Uterus (tissue), 4 donors: Measurements from ENCODE around the gene SHROOM1. TPM values are rescaled to one million over a fixed set of nuclear protein-coding genes. Genes with fewer than 3 reads are reported as not detected.

Experiments used
- DNase-seq, 2 donors: peaks; one replicate each; pipeline ENCODE4 v3.0.0-alpha.2; 2019 to 2020
- H3K27ac ChIP-seq, 2 donors: fragments of 200-600 bp; sonication (generic); 1 replicate in 1 of 2; 2 replicates in 1 of 2; pipeline ENCODE4 v1.5.1; 2016 to 2018
- H3K27me3 ChIP-seq, 2 donors: fragments of 200-600 bp; sonication (generic); one replicate each; pipeline ENCODE4 v1.5.1; 2018 to 2019; ENCODE audit warnings: control low read depth in 1 of 2
- H3K36me3 ChIP-seq, 2 donors: fragments of 200-600 bp; sonication (generic); one replicate each; pipeline ENCODE4 v1.5.1; 2019; ENCODE audit warnings: control low read depth in 1 of 2
- H3K4me1 ChIP-seq, 2 donors: fragments of 200-600 bp; sonication (generic); one replicate each; pipeline ENCODE4 v1.5.1; 2018 to 2019; ENCODE audit warnings: control low read depth in 1 of 2
- H3K4me3 ChIP-seq, 2 donors: fragments of 200-600 bp; sonication (generic); 1 replicate in 1 of 2; 2 replicates in 1 of 2; pipeline ENCODE4 v1.5.1; 2018 to 2019; ENCODE audit warnings: mild to moderate bottlenecking in 1 of 2
- H3K9me3 ChIP-seq, 2 donors: fragments of 200-600 bp; sonication (generic); one replicate each; pipeline ENCODE4 v1.5.1; 2019; ENCODE audit warnings: control low read depth in 1 of 2
- POLR2A ChIP-seq, 2 donors: fragments of 450-650 bp; IDR thresholded peaks; one replicate each; pipeline ENCODE4 v1.6.1; 2016; ENCODE audit warnings: antibody characterized with exemption in 2 of 2, mild to moderate bottlenecking in 1 of 2, moderate library complexity in 1 of 2
- intact Hi-C: fragments of 100-400 bp; cut with DNase I; formaldehyde crosslinking; loops from one replicate; pipeline ENCODE4 v1.15.1; 2023; ENCODE audit warnings: low total_unique reads
- total RNA-seq, 4 donors: library from RNA; depleted of rRNA in 3 of 4; stranded (reverse); fragments of >200 nt in 3 of 4; gene quantifications; one replicate each; pipeline versions ENCODE4 v1.1.0 to v1.2.4, GENCODE V29; 2014 to 2023
- TF ChIP-seq, protein P1 (sequence below), 4 experiments: fragments of 200-600 bp in 2 of 4; fragments of 450-650 bp in 2 of 4; sonication (generic) in 2 of 4; IDR thresholded peaks; one replicate each; pipeline ENCODE4 v1.5.1; 2016 to 2019; ENCODE audit warnings: antibody characterized with exemption in 4 of 4, mild to moderate bottlenecking in 2 of 4, moderate library complexity in 1 of 4
- donor health status: DM: yes; HTN: yes; CAD: no.

Gene SHROOM1
- total RNA-seq, 4 donors from 2014 or later = 5.0 to 28.0 (median 12.3) TPM

DNA sequence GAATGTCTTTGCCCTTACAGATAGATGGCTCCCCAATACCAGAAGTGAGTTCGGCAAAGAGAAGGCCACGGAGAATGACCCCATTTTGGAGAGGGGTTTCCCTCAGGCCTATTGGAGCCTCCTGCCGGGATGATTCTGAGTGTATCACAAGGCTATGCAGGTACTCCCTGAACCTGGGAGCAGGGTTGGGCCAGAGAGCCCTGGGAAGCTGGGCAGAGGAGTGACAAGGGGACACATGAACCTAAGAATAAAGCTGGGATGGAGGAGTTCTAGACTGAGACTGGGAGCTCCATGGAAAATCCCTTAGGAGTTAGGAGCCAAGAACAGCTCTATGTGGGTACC is 43.5 kb upstream of the SHROOM1 start:
- TF ChIP-seq, protein P1, sequence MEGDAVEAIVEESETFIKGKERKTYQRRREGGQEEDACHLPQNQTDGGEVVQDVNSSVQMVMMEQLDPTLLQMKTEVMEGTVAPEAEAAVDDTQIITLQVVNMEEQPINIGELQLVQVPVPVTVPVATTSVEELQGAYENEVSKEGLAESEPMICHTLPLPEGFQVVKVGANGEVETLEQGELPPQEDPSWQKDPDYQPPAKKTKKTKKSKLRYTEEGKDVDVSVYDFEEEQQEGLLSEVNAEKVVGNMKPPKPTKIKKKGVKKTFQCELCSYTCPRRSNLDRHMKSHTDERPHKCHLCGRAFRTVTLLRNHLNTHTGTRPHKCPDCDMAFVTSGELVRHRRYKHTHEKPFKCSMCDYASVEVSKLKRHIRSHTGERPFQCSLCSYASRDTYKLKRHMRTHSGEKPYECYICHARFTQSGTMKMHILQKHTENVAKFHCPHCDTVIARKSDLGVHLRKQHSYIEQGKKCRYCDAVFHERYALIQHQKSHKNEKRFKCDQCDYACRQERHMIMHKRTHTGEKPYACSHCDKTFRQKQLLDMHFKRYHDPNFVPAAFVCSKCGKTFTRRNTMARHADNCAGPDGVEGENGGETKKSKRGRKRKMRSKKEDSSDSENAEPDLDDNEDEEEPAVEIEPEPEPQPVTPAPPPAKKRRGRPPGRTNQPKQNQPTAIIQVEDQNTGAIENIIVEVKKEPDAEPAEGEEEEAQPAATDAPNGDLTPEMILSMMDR (IDR thresholded peaks at IDR 0.05) = no peak
- no peak for TF ChIP-seq POLR2A (IDR thresholded peaks at IDR 0.05)
- no peak for DNase-seq
- H3K27me3 ChIP-seq = no peaks in the 10 kb centered on the region
- H3K4me3 ChIP-seq = no peak overlapping the region
- no peak overlapping the region for H3K27ac ChIP-seq
- H3K4me1 ChIP-seq = no peaks in the 10 kb centered on the region
- intact Hi-C loops = no loop called here
- H3K36me3 ChIP-seq = no peaks in the 10 kb centered on the region
- no peaks in the 10 kb centered on the region for H3K9me3 ChIP-seq

GRCh38 chr5:132873119-132873929 is 42.9 kb upstream of the SHROOM1 start, which contains the start of gene LEAP2:
LEAP2 (plus strand) TSS chr5:132873668; CDS start chr5:132873695, 27 bp downstream.
- H3K27ac ChIP-seq = no peak within 1 kb of the TSS
- TF ChIP-seq POLR2A (IDR thresholded peaks at IDR 0.05) = no peak
- TF ChIP-seq, protein P1 (IDR thresholded peaks at IDR 0.05) = no peak
- no peaks in the 10 kb centered on the region for H3K36me3 ChIP-seq
- no peaks in the 10 kb centered on the region for H3K27me3 ChIP-seq
- H3K4me1 ChIP-seq = no peaks in the 10 kb centered on the region
- H3K9me3 ChIP-seq = no peaks in the 10 kb centered on the region
- intact Hi-C loops = no loop called here
- no peak for DNase-seq
- H3K4me3 ChIP-seq = no peak within 1 kb of the TSS

DNA sequence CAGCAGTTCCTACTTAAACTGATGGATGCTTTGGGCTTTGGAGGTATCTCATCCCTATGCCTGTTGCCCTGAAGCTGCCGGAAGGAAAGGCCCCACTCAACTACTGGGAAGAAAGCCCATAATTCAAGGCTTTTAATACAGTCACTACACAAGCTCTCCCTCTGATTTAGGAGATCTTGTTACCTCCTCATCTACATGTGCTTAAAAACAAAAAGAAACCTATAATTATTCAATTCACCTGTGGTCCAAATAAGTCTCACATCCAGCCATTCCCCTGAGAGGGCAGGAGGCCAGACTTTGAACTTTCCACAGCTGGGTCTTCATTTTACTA is 42.3 kb upstream of the SHROOM1 start:
- intact Hi-C loops = no loop called here
- Histone ChIP-seq H3K9me3 (no peaks in the 10 kb centered on the region), H3K27ac (no peak overlapping the region), H3K4me1 (no peaks in the 10 kb centered on the region), H3K27me3 (no peaks in the 10 kb centered on the region), H3K4me3 (no peak overlapping the region), H3K36me3 (no peaks in the 10 kb centered on the region)
- TF ChIP-seq, protein P1 (IDR thresholded peaks at IDR 0.05) = no peak
- no peak for TF ChIP-seq POLR2A (IDR thresholded peaks at IDR 0.05)
- DNase-seq = no peak

GRCh38 chr5:132871459-132872284 is 41.2 kb upstream of the SHROOM1 start:
- H3K4me1 ChIP-seq = no peaks in the 10 kb centered on the region
- no peak for DNase-seq
- no peak overlapping the region for H3K4me3 ChIP-seq
- H3K9me3 ChIP-seq = no peaks in the 10 kb centered on the region
- no peaks in the 10 kb centered on the region for H3K27me3 ChIP-seq
- no peak overlapping the region for H3K27ac ChIP-seq
- intact Hi-C loops = no loop called here
- H3K36me3 ChIP-seq = no peaks in the 10 kb centered on the region
- TF ChIP-seq POLR2A (IDR thresholded peaks at IDR 0.05) = no peak
- TF ChIP-seq, protein P1 (IDR thresholded peaks at IDR 0.05) = no peak

GRCh38 chr5:132870801-132871200 is 40.4 kb upstream of the SHROOM1 start:
- H3K9me3 ChIP-seq = no peaks in the 10 kb centered on the region
- no peak for DNase-seq
- no peaks in the 10 kb centered on the region for H3K27me3 ChIP-seq
- no peak overlapping the region for H3K27ac ChIP-seq
- H3K4me3 ChIP-seq = no peak overlapping the region
- H3K4me1 ChIP-seq = no peaks in the 10 kb centered on the region
- TF ChIP-seq, protein P1 (IDR thresholded peaks at IDR 0.05) = no peak
- no peak for TF ChIP-seq POLR2A (IDR thresholded peaks at IDR 0.05)
- no peaks in the 10 kb centered on the region for H3K36me3 ChIP-seq
- intact Hi-C loops = no loop called here
